Stimulated activated CD8-positive, alpha-beta memory T cell treated with anti-CD3 and anti-CD28 coated beads, Interleukin-4, amount 100 ng/mL, for 1 hour (primary cell): ENCODE results near the gene DUOXA1.

Experiments
- DNase-seq, 2 donors: peaks; one replicate each; pipeline ENCODE4 v3.0.0-alpha.2; 2020; ENCODE audit warnings: low read depth in 2 of 2, low spot score in 1 of 2

The DUOXA1 gene

GRCh38 chr15:45133561-45133920 lies 3.9 kb upstream of the DUOXA1 start:
- no peak for DNase-seq

DNA sequence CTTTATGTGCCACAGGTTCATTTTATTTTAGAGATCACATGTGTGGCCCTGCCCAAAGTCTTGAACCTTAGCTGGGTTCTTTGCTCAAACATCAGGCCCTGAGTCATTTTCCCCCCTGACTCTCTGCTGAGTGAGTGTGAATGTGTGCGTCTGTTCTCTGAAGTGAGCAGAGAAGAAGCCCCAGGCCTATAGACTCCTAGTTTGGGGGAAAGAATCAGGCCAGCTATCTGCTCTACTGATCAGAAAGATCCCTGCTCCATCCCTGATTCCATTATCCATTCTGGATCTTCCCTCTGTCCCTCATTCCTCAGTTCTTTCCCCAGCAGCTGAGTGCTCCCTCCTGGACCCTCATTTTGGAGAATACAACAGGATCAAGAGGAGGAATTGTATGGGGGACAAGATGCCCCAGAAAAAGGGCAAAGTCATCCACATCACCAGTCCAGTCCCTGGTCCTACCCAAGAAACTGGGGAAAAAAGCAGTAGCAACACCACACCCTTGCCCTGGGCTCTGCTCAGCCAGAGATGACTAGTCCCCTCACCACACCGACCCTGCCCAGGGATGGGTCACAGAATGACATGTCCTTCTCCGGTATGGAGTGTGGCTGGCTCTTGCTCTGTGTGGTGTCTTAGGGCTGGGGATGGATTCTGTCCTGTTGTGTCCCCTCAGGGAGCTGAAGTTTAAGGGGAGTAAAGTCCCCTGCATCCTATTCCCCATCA lies 3.3 kb upstream of the DUOXA1 start:
- DNase-seq = no peak

- no peak for DNase-seq
Measured at GRCh38 chr15:45131510-45131909, 1.8 kb upstream of the DUOXA1 start.

- DNase-seq = no peak
Measured at GRCh38 chr15:45130291-45131000, 767 bp upstream of the DUOXA1 start.

DNA sequence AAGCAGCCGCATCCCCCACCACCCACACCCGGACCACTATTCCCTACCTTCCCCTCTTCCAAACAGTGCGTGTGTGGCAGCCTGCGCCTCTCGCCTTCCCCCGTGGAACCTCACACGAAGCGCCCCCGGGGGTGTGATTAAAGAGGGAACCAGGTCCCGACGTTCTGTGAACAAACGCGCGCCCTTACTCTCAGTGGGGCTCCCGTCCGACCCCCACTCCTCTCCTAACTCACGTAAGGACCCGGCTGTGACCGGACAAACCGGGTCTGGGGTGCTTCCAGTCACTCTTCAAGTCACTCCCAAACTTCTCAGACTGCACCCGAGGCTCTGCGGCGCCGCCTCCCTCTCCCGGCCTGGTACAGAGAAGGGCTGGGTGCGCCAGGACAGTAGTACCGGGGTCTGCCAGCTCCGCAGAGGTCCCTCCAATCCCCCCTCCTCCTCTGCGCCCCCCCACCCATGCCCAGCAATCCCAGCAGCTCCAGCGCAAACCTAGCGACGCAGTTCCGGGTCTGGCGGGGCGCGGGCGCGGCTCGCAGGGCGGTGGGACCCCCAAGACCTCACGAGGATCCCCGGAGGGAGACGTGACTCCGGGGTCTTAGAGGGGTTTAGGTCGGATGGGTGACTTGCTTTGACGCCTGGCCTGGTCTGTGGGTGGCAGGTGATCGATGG lies 574 bp downstream of the DUOXA1 start:
- no peak for DNase-seq

DNA sequence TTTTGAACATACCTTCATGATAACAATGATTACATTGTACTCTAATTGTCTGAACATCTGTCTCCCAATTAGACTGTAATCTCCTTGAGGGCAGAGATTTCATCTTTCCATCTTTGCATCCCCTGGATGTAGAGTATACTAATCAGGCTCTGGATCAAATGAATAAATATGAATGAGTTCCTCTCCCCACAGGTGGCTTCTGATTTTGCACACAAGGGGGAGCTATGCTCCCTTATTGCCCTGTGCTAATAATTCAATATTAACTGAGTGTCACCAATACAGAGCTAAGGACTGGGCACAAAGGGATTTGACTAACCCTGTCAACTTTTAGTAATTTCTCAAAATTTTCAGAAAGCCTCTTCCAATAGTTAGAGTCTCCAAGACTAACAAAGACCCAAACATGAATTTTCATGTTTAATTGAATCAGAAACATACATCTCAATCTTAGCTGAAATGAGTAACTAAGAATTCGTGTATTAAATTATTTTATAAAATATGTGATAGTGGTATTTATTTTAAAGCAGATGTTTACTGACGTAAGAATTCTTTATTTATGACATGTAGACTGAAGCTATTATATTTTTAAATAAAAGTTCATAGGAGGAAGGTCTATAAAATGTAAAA lies 3.0 kb downstream of the DUOXA1 start:
- DNase-seq = peak in 1 of 2 donors; percentile 8

GRCh38 chr15:45123397-45123796 lies 6.3 kb downstream of the DUOXA1 start:
- DNase-seq = no peak

DNA sequence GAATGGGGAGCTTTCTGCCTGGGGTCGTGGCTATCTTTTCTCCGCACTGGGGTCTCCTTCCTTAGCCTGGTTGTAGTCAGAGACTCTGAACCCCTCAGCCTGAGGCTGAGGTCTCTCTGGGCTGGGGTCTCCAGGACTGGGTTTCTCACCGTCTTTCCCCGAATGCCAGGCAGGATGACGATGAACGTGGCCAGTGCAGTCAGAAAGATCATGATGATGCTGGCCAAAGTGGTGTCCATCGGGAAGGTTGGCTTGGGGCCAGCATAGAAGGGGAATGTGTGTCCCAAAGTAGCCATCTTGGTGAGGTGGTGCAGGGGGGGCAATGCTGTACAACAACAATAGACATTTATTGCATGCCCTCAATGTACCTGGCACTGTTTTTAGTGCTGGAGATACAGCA lies 7.0 kb downstream of the DUOXA1 start:
- no peak for DNase-seq

DNA sequence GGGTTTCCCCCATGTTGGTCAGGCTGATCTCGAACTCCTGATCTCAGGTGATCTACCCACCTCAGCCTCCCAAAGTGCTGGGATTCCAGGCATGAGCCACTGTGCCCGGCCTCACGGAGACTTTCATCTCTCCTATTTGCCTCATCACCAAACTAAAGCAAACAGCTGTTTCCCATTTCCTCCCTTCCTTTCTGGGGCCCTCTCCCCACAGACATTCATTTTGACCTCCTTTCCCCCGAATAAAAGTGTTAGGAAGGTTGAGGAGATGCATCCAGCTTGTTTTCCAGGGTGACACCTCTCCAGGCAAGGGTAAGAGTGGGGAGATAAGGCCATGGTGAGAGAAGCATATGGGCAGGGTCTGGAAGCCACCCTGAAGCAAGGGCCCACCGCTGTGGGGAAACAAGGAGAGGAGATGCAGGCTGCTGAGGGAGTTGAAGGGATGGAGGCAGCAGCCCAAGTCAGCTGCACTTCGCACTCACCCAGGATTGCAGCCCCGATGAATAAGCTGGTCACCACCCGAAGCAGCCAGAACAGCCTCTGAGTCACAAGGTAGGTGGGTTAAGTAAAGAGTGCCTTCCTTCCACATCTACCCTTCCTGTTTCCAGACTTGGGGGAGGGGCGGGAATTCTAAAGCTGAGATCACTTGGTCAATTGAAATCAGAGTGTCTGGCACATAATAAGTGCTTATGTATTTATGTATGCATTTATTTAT lies 7.8 kb downstream of the DUOXA1 start:
- no peak for DNase-seq

- DNase-seq = no peak
Measured at GRCh38 chr15:45121020-45121419, 8.7 kb downstream of the DUOXA1 start.

DNA sequence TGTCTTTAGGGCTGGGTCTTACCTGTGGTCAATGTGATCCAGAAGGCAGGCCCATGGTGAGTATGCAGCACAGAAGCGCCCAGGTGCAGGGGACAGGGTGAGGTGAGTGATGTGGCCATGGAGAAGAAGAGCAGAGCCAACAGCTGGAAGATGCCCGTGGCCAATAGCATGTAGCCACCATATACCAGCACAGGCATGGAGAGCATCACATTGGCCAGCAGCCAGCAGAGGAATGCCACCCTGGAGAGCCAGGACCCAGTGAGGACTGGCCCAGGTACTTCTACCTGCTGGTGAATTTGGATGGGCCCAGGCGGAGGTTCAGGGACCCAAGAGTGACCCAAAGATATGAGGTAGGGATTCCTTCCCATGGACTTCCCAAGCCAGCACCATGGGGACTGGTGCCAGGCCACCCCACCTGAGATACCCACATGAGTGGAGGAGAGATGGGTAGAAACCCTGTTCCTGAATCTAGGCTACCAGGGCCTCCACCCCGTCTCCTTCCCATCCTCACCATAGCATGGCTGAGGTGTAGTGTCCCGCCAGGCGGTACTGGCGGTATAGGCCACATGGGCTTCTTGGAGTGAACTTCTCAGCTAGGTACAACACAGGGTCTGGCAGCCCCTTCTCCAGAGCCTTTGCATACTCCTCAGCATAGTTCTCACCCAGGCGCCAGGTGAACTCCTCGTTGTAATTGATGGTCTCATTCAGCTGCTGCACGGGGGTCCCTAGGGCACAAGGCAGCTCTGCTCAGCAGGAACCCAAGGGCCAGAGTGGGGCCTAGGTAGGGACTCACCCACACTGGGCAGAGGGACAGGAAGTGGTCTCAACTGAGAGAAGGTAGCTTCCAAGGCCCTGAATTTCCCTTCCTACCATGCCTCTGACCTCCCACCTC lies 9.4 kb downstream of the DUOXA1 start:
- no peak for DNase-seq

GRCh38 chr15:45118996-45119395 lies 10.7 kb downstream of the DUOXA1 start:
- DNase-seq = no peak

GRCh38 chr15:45118131-45118588 lies 11.5 kb downstream of the DUOXA1 start:
- peak; percentile 59 to 60 for DNase-seq

DNA sequence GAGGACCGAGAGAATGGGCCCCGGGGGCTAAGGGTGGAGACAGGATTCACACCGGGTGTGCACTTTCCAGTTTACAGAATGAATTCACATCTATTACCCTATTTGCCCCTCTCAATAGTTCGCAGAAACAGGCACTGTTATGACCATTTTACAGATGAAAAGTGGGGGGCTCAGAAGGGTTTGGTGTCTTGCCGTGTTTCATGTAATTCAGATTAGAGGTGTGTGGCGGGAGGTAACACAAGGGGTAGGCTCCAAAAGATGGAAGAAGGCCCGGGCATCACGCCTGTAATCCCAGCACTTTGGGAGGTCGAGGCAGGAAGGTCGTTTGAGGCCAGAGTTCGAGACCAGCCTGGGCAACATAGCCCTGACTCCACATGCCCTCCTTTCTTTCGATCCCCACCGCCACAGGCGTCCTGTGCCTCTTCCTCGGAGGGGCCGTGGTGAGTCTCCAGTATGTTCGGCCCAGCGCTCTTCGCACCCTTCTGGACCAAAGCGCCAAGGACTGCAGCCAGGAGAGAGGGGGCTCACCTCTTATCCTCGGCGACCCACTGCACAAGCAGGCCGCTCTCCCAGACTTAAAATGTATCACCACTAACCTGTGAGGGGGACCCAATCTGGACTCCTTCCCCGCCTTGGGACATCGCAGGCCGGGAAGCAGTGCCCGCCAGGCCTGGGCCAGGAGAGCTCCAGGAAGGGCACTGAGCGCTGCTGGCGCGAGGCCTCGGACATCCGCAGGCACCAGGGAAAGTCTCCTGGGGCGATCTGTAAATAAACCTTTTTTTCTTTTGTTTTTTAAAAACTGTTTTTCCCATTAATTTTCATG lies 12.2 kb downstream of the DUOXA1 start:
- DNase-seq = no peak

GRCh38 chr15:45116482-45117307 lies 13.0 kb downstream of the DUOXA1 start:
- DNase-seq = no peak

DNA sequence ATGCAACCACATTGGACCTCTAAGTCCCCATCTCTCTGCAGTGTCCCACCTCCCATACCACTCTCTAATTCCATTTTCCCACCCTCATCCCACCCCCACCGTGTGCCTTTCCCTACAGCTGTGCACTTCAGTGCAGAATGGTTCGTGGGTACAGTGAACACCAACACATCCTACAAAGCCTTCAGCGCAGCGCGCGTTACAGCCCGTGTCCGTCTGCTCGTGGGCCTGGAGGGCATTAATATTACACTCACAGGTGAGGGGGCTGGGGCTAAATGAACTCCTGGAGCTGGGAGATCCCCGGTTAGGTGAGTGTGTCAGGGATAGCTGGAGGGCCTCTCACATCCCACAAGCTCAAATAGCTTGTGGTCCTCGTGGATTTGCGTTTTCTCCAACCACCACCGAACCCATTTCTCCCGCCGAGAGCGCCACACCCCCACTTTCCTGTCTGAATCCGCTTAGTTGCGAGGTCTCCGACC lies 13.6 kb downstream of the DUOXA1 start:
- no peak for DNase-seq

- no peak for DNase-seq
Measured at GRCh38 chr15:45115312-45115820, 14.3 kb downstream of the DUOXA1 start.

DNA sequence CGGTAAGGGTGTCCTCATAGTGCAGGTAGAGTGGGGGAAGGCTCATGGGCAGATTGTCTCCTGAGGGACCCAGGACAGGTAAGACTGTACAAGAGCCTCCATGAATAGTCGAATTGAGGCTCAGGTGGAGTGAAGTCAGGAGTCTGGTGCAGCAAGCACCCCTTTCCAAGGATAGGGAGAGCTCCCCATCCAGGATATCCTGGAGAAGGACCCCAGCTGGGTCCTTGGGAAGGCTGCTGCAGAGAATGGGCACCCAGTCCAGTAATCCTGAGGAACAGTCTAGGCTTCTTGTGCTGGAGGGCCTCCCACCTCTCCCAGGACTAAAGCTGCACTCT lies 15.0 kb downstream of the DUOXA1 start:
- no peak for DNase-seq
